DMS53 treated with DMSO at 0.1 percent for 48 hours (cell line): ENCODE data around the gene LRMDA.
A peak's percentile ranks its signal among the peaks of the same experiment; 100 is the strongest.
"Not testable (repeated sequence)": the region's sequence is repeated elsewhere in the genome, so short reads cannot be mapped to it uniquely, and the experiment has no call there.

Experiments used
- DNase-seq: peaks from one replicate; lab custom pipeline; 2025; ENCODE audit not compliant: unreplicated experiment; lab: John Stamatoyannopoulos, UW

Gene LRMDA

GRCh38 chr10:75605795-75606194 is 174.4 kb downstream of the LRMDA start:
- DNase-seq, result not testable (repeated sequence)

GRCh38 chr10:75606203-75606779 is 174.9 kb downstream of the LRMDA start:
- peak; percentile 2 for DNase-seq

GRCh38 chr10:75607576-75607975 is 176.2 kb downstream of the LRMDA start:
- no peak for DNase-seq

- DNase-seq, result no peak
Observed at GRCh38 chr10:75610183-75610582, 178.8 kb downstream of the LRMDA start.

- no peak for DNase-seq
Observed at GRCh38 chr10:75611172-75611992, 180.0 kb downstream of the LRMDA start.

GRCh38 chr10:75611993-75612372 is 180.6 kb downstream of the LRMDA start:
- no peak for DNase-seq

- DNase-seq, result no peak
Observed at GRCh38 chr10:75612904-75613684, 181.7 kb downstream of the LRMDA start.

GRCh38 chr10:75613685-75614504 is 182.5 kb downstream of the LRMDA start:
- DNase-seq, result no peak

- no peak for DNase-seq
Observed at GRCh38 chr10:75616076-75616475, 184.7 kb downstream of the LRMDA start.

- no peak for DNase-seq
Observed at GRCh38 chr10:75616874-75617478, 185.6 kb downstream of the LRMDA start.

GRCh38 chr10:75617485-75618155 is 186.2 kb downstream of the LRMDA start:
- DNase-seq, result no peak

- no peak for DNase-seq
Observed at GRCh38 chr10:75619635-75620034, 188.2 kb downstream of the LRMDA start.

- DNase-seq, result no peak
Observed at GRCh38 chr10:75620356-75620755, 188.9 kb downstream of the LRMDA start.

- DNase-seq, result not testable (repeated sequence)
Observed at GRCh38 chr10:75621003-75621402, 189.6 kb downstream of the LRMDA start.

GRCh38 chr10:75622503-75622902 is 191.1 kb downstream of the LRMDA start:
- no peak for DNase-seq

GRCh38 chr10:75623310-75624093 is 192.1 kb downstream of the LRMDA start:
- no peak for DNase-seq

- no peak for DNase-seq
Observed at GRCh38 chr10:75624638-75625037, 193.2 kb downstream of the LRMDA start.

GRCh38 chr10:75630746-75631145 is 199.3 kb downstream of the LRMDA start:
- DNase-seq, result no peak

- no peak for DNase-seq
Observed at GRCh38 chr10:75632805-75633462, 201.5 kb downstream of the LRMDA start.
